Sigmoid colon (tissue), 7 donors: Measurements from ENCODE around the gene ATXN7L3. TPM values are rescaled to one million over a fixed set of nuclear protein-coding genes. Genes with fewer than 3 reads are reported as not detected.

Experiments
- DNase-seq: peaks from one replicate; pipeline ENCODE4 v3.0.0-alpha.2; 2019
- H3K27ac ChIP-seq, 4 donors: fragments of 200-600 bp; sonication (generic); one replicate each; pipeline ENCODE4 v1.5.1; 2016 to 2019; ENCODE audit warnings: mild to moderate bottlenecking in 1 of 4
- H3K27me3 ChIP-seq, 3 donors: fragments of 200-600 bp; sonication (generic); one replicate each; pipeline ENCODE4 v1.5.1; 2019; ENCODE audit warnings: mild to moderate bottlenecking in 1 of 3
- H3K36me3 ChIP-seq, 4 donors: fragments of 200-600 bp; sonication (generic); one replicate each; pipeline ENCODE4 v1.5.1; 2016 to 2019
- H3K4me1 ChIP-seq, 4 donors: fragments of 200-600 bp; sonication (generic); one replicate each; pipeline ENCODE4 v1.5.1; 2017 to 2019
- H3K4me3 ChIP-seq, 4 donors: fragments of 200-600 bp; sonication (generic); one replicate each; pipeline ENCODE4 v1.5.1; 2017 to 2019; ENCODE audit warnings: mild to moderate bottlenecking in 2 of 4, moderate library complexity in 1 of 4
- H3K9me3 ChIP-seq, 4 donors: fragments of 200-600 bp in 3 of 4; sonication (generic) in 3 of 4; one replicate each; pipeline versions ENCODE4 v1.5.1 to v1.6.1; 2013 to 2019
- EP300 ChIP-seq, 4 donors: sonication (generic); formaldehyde crosslinking; IDR thresholded peaks; one replicate each; pipeline ENCODE4 v1.6.1; 2017; ENCODE audit warnings: antibody characterized with exemption in 4 of 4
- POLR2A ChIP-seq, 2 donors: fragments of 450-650 bp; IDR thresholded peaks; one replicate each; pipeline ENCODE4 v1.6.1; 2016; ENCODE audit warnings: antibody characterized with exemption in 2 of 2, mild to moderate bottlenecking in 2 of 2, moderate library complexity in 2 of 2
- POLR2AphosphoS5 ChIP-seq, 4 donors: sonication (generic); formaldehyde crosslinking; IDR thresholded peaks; one replicate each; pipeline ENCODE4 v1.6.1; 2017; ENCODE audit warnings: antibody characterized with exemption in 4 of 4
- WGBS, 2 donors: extraction: QIAGEN DNeasy Blood & Tissue Kit; methylation state at CpG; one replicate each; pipeline ENCODE4 v1.1.7; 2013; 5-methylcytosine and 5-hydroxymethylcytosine counted together
- intact Hi-C: fragments of 100-400 bp; cut with DNase I; formaldehyde crosslinking; loops from one replicate; pipeline ENCODE4 v1.15.1; 2023
- polyA plus RNA-seq, 3 donors: library from polyadenylated mRNA; stranded (reverse); fragments of 200-250 nt; gene quantifications; one replicate each; pipeline ENCODE4 v1.2.3, GENCODE V29; 2013
- total RNA-seq, 4 donors: library from RNA; depleted of rRNA; stranded (reverse); fragments of >200 nt; gene quantifications; one replicate each; pipeline ENCODE4 v1.1.0, GENCODE V29; 2016
- TF ChIP-seq, protein P1 (sequence below), 4 experiments: fragments of 450-650 bp in 3 of 4; fragments of 200-600 bp in 1 of 4; IDR thresholded peaks; one replicate each; pipeline ENCODE4 v1.5.1; 2016 to 2019; ENCODE audit warnings: antibody characterized with exemption in 4 of 4, mild to moderate bottlenecking in 3 of 4, moderate library complexity in 2 of 4
- donor health status: healthy with polysubstance abuse.
- donor health status: Bipolar disorder and iron deficiency.
- donor health status: healthy.

ATXN7L3 gene
- total and polyA plus RNA-seq, 7 donors, result 26.4 to 59.8 (median 36.6) TPM

DNA sequence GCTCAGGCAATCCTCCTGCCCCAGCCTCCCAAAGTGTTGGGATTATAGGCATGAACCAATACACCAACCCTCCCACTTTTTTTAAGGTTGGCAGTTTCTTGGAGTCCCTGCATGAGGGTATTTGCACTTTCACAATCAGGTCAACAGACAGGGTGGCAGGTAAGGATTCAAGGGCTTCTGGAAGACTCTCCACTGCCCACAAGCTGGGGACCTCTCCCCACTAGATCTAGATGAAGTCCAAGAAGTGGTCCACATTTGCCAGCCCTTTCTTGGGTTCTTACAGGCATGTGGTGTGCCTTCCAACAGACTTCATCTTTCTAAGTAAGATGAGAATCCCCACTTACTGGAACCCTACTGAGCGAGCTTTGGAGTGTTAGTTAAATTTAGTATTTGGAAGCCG lies 25.3 kb downstream of the ATXN7L3 start:
- H3K27ac ChIP-seq, result no peak overlapping the region
- H3K36me3 ChIP-seq, result peaks cover 0 to 21% (median 6%) of the 10 kb centered on the region in 4 donors
- no peaks in the 10 kb centered on the region for H3K9me3 ChIP-seq
- no peaks in the 10 kb centered on the region for H3K27me3 ChIP-seq
- WGBS, 2 donors, result 93 to 100% methylated on average over 2 of the region's 2 CpGs
- no peak overlapping the region for H3K4me3 ChIP-seq
- TF ChIP-seq POLR2AphosphoS5 (IDR thresholded peaks at IDR 0.05) (no peak), POLR2A (IDR thresholded peaks at IDR 0.05) (no peak)
- TF ChIP-seq, protein P1, sequence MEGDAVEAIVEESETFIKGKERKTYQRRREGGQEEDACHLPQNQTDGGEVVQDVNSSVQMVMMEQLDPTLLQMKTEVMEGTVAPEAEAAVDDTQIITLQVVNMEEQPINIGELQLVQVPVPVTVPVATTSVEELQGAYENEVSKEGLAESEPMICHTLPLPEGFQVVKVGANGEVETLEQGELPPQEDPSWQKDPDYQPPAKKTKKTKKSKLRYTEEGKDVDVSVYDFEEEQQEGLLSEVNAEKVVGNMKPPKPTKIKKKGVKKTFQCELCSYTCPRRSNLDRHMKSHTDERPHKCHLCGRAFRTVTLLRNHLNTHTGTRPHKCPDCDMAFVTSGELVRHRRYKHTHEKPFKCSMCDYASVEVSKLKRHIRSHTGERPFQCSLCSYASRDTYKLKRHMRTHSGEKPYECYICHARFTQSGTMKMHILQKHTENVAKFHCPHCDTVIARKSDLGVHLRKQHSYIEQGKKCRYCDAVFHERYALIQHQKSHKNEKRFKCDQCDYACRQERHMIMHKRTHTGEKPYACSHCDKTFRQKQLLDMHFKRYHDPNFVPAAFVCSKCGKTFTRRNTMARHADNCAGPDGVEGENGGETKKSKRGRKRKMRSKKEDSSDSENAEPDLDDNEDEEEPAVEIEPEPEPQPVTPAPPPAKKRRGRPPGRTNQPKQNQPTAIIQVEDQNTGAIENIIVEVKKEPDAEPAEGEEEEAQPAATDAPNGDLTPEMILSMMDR (IDR thresholded peaks at IDR 0.05), result no peak
- peaks cover 0 to 24% (median 16%) of the 10 kb centered on the region in 4 donors for H3K4me1 ChIP-seq
- DNase-seq, result no peak
- intact Hi-C loops, result no loop called here

DNA sequence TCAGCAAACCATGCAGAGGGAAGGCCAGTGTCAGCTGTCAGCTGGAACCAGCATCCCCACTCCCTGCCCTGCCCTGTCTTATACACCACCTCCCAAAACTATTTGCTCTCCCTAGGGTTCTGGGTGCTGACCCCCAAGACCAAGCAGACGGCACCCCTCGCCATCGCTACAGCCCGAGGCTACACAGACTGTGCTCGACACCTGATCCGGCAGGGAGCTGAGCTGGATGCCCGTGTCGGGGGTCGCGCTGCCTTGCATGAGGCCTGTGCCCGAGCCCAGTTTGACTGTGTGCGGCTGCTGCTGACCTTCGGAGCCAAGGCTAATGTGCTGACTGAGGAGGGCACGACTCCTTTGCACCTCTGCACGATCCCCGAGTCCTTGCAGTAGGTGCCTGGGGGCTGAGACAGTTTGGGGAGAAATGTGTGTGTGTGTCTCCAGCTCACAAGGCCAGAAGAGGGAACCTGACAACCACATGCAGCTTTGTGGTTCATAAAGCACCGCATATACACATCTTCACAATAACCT lies 27.7 kb downstream of the ATXN7L3 start:
- TF ChIP-seq EP300 (IDR thresholded peaks at IDR 0.05) (no peak), POLR2AphosphoS5 (IDR thresholded peaks at IDR 0.05) (no peak), POLR2A (IDR thresholded peaks at IDR 0.05) (no peak)
- TF ChIP-seq, protein P1 (IDR thresholded peaks at IDR 0.05), result no peak
- no peak for DNase-seq
- no peak overlapping the region for H3K4me3 ChIP-seq
- H3K27me3 ChIP-seq, result no peaks in the 10 kb centered on the region
- no peaks in the 10 kb centered on the region for H3K9me3 ChIP-seq
- H3K27ac ChIP-seq, result peak overlapping the region in 3 of 4 donors; percentile 79 to 90 (median 85)
- 85 to 88% methylated on average over 17 of the region's 17 CpGs for WGBS, 2 donors
- intact Hi-C loops, result no loop called here
- H3K4me1 ChIP-seq, result peaks cover 0 to 32% (median 23%) of the 10 kb centered on the region in 4 donors
- peaks cover 0 to 8% (median 0%) of the 10 kb centered on the region in 4 donors for H3K36me3 ChIP-seq

DNA sequence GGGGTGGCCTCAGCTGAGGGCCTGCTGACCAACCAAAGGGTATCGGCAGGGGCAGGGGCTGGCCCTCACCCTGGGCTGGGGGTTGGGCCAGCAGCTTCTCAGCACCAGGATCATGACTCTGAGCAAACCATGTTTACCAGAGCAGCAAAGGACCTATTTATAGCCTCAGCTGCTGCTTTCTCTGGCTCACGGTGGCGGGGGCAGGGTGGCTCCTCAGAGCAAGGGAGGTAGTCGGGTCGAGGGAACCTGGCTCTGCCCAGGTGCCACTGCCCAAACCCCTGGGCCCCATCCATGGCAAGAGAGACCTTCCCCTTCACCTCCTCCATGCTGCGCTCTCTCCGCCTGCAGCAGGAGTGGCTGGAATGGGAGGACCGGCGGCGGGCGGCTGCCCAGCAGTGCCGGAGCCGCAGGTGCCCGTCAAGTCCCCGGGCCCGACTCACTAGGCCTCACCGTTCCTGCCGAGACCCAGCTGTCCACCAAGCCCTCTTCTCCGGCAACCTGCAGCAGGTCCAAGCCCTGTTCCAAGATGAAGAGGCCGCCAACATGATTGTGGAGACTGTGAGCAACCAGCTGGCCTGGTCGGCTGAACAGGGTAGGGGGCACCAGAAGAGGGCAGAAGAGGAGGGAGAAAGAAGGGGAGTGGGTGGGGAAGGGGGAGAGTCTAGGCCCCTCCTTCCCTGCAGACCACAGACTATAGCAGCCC lies 29.0 kb downstream of the ATXN7L3 start, which contains the start of gene ASB16:
ASB16 (plus strand) TSS at position 206 of the 703 bp plus-strand sequence; CDS start at position 292, 86 bp downstream.
- H3K4me1 ChIP-seq, result peaks cover 0 to 32% (median 23%) of the 10 kb centered on the region in 4 donors
- H3K9me3 ChIP-seq, result no peaks in the 10 kb centered on the region
- H3K27me3 ChIP-seq, result no peaks in the 10 kb centered on the region
- no peaks in the 10 kb centered on the region for H3K36me3 ChIP-seq
- intact Hi-C loops, result no loop called here
- H3K27ac ChIP-seq, result peak within 1 kb of the TSS; percentile 79 to 90 (median 84)
- TF ChIP-seq POLR2AphosphoS5 (IDR thresholded peaks at IDR 0.05) (peak in 3 of 4 donors; percentile 48 to 65 (median 52)), EP300 (IDR thresholded peaks at IDR 0.05) (peak in 1 of 4 donors; percentile 68), POLR2A (IDR thresholded peaks at IDR 0.05) (no peak)
- TF ChIP-seq, protein P1 (IDR thresholded peaks at IDR 0.05), result no peak
- 35 to 43% methylated on average over 21 of the region's 21 CpGs for WGBS, 2 donors
- DNase-seq, result no peak
- H3K4me3 ChIP-seq, result peak within 1 kb of the TSS; percentile 31 to 55 (median 48)

DNA sequence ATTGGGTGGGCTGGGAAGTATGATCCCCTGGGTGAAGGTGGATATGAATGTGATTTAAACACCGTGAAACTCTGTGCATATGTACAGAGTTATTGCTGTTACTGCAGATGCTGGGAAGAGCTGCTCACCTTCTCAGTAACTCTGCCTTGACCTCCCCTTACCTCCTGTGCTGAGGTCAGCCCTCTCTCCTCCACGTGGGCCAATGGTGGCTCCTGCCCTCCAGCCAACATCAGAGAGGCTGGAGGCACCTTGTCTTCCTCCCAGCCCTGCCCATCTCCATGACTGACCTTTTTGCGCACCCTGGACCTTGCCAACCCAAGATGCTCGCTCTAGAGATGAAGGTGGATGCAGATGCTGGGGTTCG lies 29.6 kb downstream of the ATXN7L3 start:
- intact Hi-C loops, result no loop called here
- H3K4me3 ChIP-seq, result peak overlapping the region in 2 of 4 donors; percentile 55
- H3K9me3 ChIP-seq, result no peaks in the 10 kb centered on the region
- no peaks in the 10 kb centered on the region for H3K36me3 ChIP-seq
- peaks cover 0 to 32% (median 23%) of the 10 kb centered on the region in 4 donors for H3K4me1 ChIP-seq
- DNase-seq, result no peak
- no peaks in the 10 kb centered on the region for H3K27me3 ChIP-seq
- TF ChIP-seq POLR2A (IDR thresholded peaks at IDR 0.05) (no peak), EP300 (IDR thresholded peaks at IDR 0.05) (no peak), POLR2AphosphoS5 (IDR thresholded peaks at IDR 0.05) (no peak)
- TF ChIP-seq, protein P1 (IDR thresholded peaks at IDR 0.05), result no peak
- WGBS, 2 donors, result 54 to 66% methylated on average over 5 of the region's 5 CpGs
- H3K27ac ChIP-seq, result peak overlapping the region; percentile 79 to 90 (median 84)
